ENCODE measurements around the gene ACRBP.

Gene ACRBP

GRCh38 chr12:6676962-6677361 lies 29.7 kb upstream of the ACRBP start:
- Histone ChIP-seq H3K27me3 (no peaks in the 10 kb centered on the region), H3K4me3 (ENCODE audit: low read depth in 1 of 2, low read length in 1 of 2) (no peak overlapping the region), H3K9me3 (no peaks in the 10 kb centered on the region), H3K4me1 (ENCODE audit: control insufficient read depth in 1 of 2, insufficient read depth in 1 of 2, low read depth in 1 of 2, low read length in 1 of 2) (peaks cover 16 to 17% of the 10 kb centered on the region in 2 experiments), H3K36me3 (peaks cover 84% of the 10 kb centered on the region), H3K27ac (no peak overlapping the region)
- no peak for TF ChIP-seq CTCF (IDR thresholded peaks at IDR 0.05)

GRCh38 chr12:6672143-6672542 lies 24.9 kb upstream of the ACRBP start:
- Histone ChIP-seq H3K4me3 (ENCODE audit: low read depth in 1 of 2, low read length in 1 of 2) (no peak overlapping the region), H3K9me3 (no peaks in the 10 kb centered on the region)
- TF ChIP-seq CTCF (IDR thresholded peaks at IDR 0.05) = no peak

GRCh38 chr12:6667559-6668210 lies 20.5 kb upstream of the ACRBP start:
- no peak for TF ChIP-seq CTCF (IDR thresholded peaks at IDR 0.05)
- peaks cover 50 to 59% of the 10 kb centered on the region in 2 experiments for H3K4me1 ChIP-seq (ENCODE audit: control insufficient read depth in 1 of 2, insufficient read depth in 1 of 2, low read depth in 1 of 2, low read length in 1 of 2)
- H3K36me3 ChIP-seq = peaks cover 66% of the 10 kb centered on the region
- no peaks in the 10 kb centered on the region for H3K9me3 ChIP-seq
- no peak overlapping the region for H3K4me3 ChIP-seq (ENCODE audit: low read depth in 1 of 2, low read length in 1 of 2)
- no peaks in the 10 kb centered on the region for H3K27me3 ChIP-seq
- H3K27ac ChIP-seq = peak overlapping the region; percentile 78

More at GRCh38 chr12:6672143-6672542, 24.9 kb upstream of the ACRBP start:
- peaks cover 99% of the 10 kb centered on the region for H3K36me3 ChIP-seq
- no peaks in the 10 kb centered on the region for H3K27me3 ChIP-seq
- H3K27ac ChIP-seq = no peak overlapping the region
- H3K4me1 ChIP-seq (ENCODE audit: control insufficient read depth in 1 of 2, insufficient read depth in 1 of 2, low read depth in 1 of 2, low read length in 1 of 2) = peaks cover 14 to 20% of the 10 kb centered on the region in 2 experiments

- Histone ChIP-seq H3K27ac (peak overlapping the region; percentile 89), H3K36me3 (peaks cover 51% of the 10 kb centered on the region), H3K4me1 (ENCODE audit: control insufficient read depth in 1 of 2, insufficient read depth in 1 of 2, low read depth in 1 of 2, low read length in 1 of 2) (peaks cover 59 to 67% of the 10 kb centered on the region in 2 experiments), H3K9me3 (no peaks in the 10 kb centered on the region), H3K27me3 (no peaks in the 10 kb centered on the region), H3K4me3 (ENCODE audit: low read depth in 1 of 2, low read length in 1 of 2) (no peak overlapping the region)
- no peak for TF ChIP-seq CTCF (IDR thresholded peaks at IDR 0.05)
Measured at GRCh38 chr12:6666211-6666610, 19.0 kb upstream of the ACRBP start.

GRCh38 chr12:6664902-6665301 lies 17.7 kb upstream of the ACRBP start:
- H3K27ac ChIP-seq = peak overlapping the region; percentile 89
- H3K36me3 ChIP-seq = peaks cover 38% of the 10 kb centered on the region
- TF ChIP-seq CTCF (IDR thresholded peaks at IDR 0.05) = no peak
- no peaks in the 10 kb centered on the region for H3K9me3 ChIP-seq
- no peak overlapping the region for H3K4me3 ChIP-seq (ENCODE audit: low read depth in 1 of 2, low read length in 1 of 2)
- H3K4me1 ChIP-seq (ENCODE audit: control insufficient read depth in 1 of 2, insufficient read depth in 1 of 2, low read depth in 1 of 2, low read length in 1 of 2) = peaks cover 59 to 67% of the 10 kb centered on the region in 2 experiments
- no peaks in the 10 kb centered on the region for H3K27me3 ChIP-seq
